ENCODE measurements around the gene GGACT.

The GGACT gene

GRCh38 chr13:100547791-100548201 lies 40.8 kb downstream of the GGACT start:
- DNase-seq (ENCODE audit: low read depth in 2 of 2), result no peak

DNA sequence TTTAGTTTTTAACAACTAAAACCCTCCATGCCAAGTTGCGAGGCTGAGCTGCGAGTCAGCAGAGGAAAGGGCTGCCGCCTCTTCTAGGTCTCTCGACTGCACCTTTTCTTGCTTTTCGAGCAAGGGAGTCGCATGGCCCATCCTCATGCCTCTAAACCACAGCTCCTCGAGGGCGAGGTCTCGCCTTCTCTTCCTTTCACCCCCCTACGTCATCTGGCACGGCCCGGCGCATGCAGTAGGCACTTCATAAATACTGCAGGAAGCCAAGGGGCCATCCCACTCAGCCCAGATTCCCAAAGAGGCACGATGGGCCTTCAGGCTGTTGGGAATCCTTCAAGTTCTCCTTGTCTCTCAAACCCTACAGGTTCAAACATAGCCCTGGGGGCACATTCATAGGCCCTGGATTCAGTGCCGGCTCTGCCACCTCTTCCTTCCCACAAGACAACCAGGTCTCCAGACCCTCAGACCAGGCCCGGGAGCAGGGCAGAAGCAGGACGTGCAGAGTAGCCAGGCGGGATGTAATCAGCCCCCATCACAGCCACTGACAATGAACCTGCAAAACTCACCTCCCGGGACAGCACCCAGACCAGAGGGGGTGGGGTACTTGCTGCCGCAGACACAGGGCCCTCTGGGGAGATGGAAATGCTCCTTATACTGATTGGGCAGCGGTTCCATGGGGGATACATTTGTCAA lies 41.7 kb downstream of the GGACT start:
- DNase-seq (ENCODE audit: low read depth in 2 of 2), result no peak

GRCh38 chr13:100545684-100546061 lies 42.9 kb downstream of the GGACT start:
- no peak for DNase-seq (ENCODE audit: low read depth in 2 of 2)

DNA sequence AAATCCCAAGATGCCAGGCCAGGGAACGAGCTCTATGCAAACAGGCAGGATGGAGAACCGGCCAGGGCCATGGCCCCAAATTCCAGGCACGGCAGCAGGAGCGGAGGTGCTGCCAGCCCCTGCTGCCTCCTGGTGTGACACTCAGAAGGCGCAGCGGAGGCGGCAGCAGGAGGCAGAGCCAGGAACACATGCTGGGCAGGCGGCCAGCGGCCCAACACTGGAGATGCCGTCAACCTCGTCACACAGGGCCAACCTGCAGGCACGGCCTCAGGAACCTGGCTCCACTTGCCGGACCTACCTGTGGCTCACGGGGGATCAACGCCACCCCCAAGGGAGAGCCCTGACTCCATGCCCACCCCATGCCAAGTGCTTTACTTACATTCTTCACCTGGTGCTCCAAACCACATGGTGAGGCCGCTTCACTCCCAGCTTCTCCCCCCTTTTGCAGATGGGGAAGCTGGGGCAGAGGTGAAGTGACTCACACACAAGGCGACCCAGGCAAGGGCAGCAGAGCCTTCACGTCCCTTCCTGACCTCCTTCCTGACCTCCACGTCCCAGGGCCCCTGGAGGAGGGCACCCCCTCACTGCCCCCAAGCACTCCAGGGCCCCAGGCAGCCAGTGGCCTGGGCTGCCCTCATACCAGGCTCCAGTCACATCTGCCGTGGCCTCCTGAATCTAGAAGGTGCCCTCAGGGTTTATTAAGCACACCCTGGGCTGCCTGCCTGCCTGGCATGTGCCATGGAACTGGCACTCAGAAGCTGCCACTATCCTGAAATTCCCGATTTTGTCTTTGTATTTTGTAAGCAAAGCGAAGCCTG lies 43.5 kb downstream of the GGACT start:
- DNase-seq (ENCODE audit: low read depth in 2 of 2), result no peak

DNA sequence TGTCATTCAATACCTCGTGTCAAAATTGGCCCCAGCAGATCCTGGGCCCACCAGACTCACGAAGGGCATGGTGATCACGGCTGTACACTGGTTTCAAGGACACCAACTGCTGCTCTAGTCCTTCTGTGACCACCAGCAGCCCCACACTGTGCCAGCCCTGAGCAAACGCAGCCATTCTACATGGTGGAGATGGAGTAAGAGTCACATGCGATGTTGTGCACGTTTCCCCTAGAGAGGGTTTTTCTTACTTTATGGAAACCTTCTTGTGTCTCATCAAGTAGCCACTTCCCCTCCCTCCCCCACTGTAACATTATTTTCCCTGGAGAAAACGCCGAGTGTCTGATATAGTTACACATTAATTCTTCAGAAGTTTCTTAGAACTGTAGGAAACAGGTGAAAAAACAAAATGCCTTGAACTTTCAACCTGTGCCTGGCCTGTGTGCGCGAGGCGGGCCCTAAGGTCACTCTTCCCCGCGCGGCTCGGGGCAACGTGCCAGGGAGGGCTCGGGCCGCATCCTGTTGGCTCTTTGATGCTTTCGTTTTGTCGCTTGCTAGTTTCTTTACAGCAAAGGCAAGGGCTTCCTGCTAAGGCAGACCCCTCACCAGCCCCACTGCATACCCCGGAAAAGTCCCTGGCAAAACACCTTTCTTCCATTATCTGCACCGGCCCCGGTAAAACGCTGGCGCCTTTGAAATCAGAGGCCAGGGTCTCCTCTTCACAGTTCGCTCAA lies 44.6 kb downstream of the GGACT start:
- no peak for DNase-seq (ENCODE audit: low read depth in 2 of 2)

GRCh38 chr13:100542826-100543156 lies 45.8 kb downstream of the GGACT start:
- no peak for DNase-seq (ENCODE audit: low read depth in 2 of 2)

DNA sequence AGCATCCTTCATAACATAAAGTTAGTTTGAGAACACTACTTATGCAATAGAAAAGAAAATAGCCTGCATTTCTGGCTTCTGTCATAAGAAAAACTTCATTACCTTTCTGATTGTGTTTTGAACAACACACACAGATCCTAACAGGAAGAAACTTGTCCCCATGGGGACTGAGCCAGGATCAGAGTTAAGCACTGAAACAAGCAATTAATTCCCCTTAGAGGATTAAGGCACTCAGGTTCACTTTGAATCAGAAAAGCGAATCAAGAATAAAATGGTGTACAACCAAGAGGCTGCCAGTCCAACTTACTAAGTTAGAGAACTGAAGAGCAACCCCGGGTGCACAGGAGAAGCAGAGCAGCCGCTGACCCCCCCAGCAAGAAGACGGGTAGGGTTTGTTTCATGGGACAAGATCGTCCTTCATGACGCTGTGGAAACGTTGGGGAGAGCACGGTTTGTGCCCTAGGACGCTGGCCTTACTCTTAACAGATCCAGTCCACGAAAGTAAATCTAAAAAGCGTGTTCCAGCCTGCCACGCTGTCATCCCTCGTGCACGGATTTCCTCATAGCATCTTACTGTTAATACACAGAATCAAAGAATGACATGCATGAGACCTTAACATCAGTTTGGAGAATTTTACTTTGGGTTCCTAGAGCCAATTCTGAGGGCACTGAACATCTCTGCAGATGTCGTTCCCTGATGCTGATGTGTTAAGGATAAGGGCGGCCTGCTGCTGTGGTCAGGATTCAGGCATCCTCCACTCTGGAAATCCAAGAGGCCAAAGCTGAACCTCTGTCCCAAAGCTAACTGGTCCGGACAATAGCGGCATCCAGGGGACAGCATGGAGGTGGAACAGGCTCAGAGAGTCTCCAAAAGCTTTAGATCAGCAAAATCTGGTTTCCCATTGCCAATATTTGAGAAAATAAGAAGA lies 46.4 kb downstream of the GGACT start:
- DNase-seq (ENCODE audit: low read depth in 2 of 2), result no peak

- DNase-seq (ENCODE audit: low read depth in 2 of 2), result no peak
These were observed 48.0 kb downstream of the GGACT start for GRCh38 chr13:100540621-100541020.

GRCh38 chr13:100537951-100538462 lies 50.6 kb downstream of the GGACT start:
- no peak for DNase-seq (ENCODE audit: low read depth in 2 of 2)

- DNase-seq (ENCODE audit: low read depth in 2 of 2), result no peak
These were observed 51.1 kb downstream of the GGACT start for GRCh38 chr13:100537486-100537885.

GRCh38 chr13:100536643-100537180 lies 51.9 kb downstream of the GGACT start:
- no peak for DNase-seq (ENCODE audit: low read depth in 2 of 2)

GRCh38 chr13:100535426-100536135 lies 53.0 kb downstream of the GGACT start:
- no peak for DNase-seq (ENCODE audit: low read depth in 2 of 2)

- DNase-seq (ENCODE audit: low read depth in 2 of 2), result no peak
These were observed 53.7 kb downstream of the GGACT start for GRCh38 chr13:100534911-100535310.

- no peak for DNase-seq (ENCODE audit: low read depth in 2 of 2)
These were observed 54.3 kb downstream of the GGACT start for GRCh38 chr13:100534147-100534843.

DNA sequence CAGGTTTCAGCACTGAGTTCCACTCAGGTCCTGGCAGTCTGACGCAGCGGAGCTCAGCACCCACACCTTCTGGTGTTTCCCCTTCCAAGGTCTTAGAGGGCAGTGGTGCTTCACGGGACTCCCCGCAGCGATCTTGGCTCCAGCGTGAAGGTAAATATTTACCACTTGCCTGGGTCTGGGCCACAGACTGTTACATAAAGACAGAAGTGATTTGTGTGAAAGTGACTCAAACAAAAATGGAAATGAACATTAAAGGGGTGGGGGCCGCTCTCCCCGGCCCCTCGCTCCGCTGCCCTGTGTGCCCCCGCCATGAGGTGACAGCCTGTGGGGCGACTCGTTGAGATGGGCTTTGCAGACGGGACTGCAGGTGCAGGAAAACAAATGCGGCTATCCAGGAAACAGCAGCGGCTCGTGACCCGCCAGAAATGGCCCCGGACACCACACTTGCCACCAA lies 55.0 kb downstream of the GGACT start:
- DNase-seq (ENCODE audit: low read depth in 2 of 2), result no peak

GRCh38 chr13:100532836-100533435 lies 55.7 kb downstream of the GGACT start:
- no peak for DNase-seq (ENCODE audit: low read depth in 2 of 2)

DNA sequence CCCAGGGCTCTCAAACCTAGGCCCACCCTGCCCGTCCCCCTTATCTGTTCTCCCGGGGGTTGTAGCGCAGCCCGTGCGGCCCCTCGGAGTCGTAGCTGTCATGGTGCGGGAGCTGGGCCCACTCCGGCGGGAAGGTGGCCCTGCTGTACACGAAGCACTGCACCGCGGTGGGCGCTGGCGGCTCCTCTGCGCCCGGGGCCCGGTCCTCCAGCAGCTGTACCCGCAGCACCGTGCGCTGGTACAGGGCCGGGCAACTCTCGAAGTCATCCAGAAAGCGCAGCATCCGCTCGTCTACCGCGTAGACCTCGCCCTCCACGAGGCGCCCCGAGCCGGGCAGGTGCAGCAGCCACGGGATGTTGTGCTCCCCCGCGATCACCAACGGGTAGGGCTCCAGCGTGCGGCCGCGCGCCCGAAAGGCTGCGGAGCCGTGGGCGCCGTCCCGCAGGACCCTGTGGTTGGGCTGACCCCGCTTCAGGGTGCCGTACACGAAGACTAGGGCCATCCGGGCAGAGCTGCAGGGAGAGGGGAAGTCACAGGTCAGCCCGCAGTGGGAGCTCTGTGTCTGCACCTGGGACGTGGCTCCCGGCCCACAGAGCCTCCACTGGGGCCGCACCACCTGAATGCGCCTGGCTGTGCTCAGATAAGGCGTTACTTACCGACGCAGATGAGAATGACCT lies 56.4 kb downstream of the GGACT start:
- DNase-seq (ENCODE audit: low read depth in 2 of 2), result no peak

GRCh38 chr13:100530671-100531213 lies 57.8 kb downstream of the GGACT start:
- no peak for DNase-seq (ENCODE audit: low read depth in 2 of 2)

Data from stimulated activated CD4-positive, alpha-beta T cell treated with anti-CD3 and anti-CD28 coated beads, Interleukin-1b, Interleukin-23, amount 100 ng/mL, for 1 hour (primary cell).